Mesenchymal stem cell (in vitro differentiated cells and primary cell): ENCODE results near the gene DNAJC9.

Experiments
- DNase-seq: peaks from one replicate; pipeline ENCODE4 v3.0.0-alpha.2; 2013
- H2AFZ ChIP-seq: one replicate; pipeline ENCODE4 v1.6.1; 2013; ENCODE audit warnings: low read depth, mild to moderate bottlenecking, control low read depth, inconsistent platforms, low read length, moderate library complexity
- H2AK5ac ChIP-seq: 2 replicates; pipeline ENCODE4 v1.6.1; 2013; ENCODE audit warnings: low read length, moderate library complexity, mild to moderate bottlenecking, inconsistent platforms; ENCODE audit not compliant: severe bottlenecking
- H2BK120ac ChIP-seq: one replicate; pipeline ENCODE4 v1.6.1; 2013; ENCODE audit warnings: low read depth, mild to moderate bottlenecking, inconsistent platforms, low read length, moderate library complexity
- H2BK12ac ChIP-seq, 2 experiments: one replicate each; pipeline ENCODE4 v1.6.1; 2013; ENCODE audit warnings: inconsistent platforms in 2 of 2, low read length in 2 of 2, mild to moderate bottlenecking in 2 of 2, moderate library complexity in 2 of 2, control low read depth in 1 of 2
- H2BK15ac ChIP-seq: one replicate; pipeline ENCODE4 v1.6.1; 2013; ENCODE audit warnings: mild to moderate bottlenecking, low read depth, inconsistent platforms; ENCODE audit not compliant: poor library complexity, severe bottlenecking
- H2BK5ac ChIP-seq: 2 replicates; pipeline ENCODE4 v1.6.1; 2013; ENCODE audit warnings: low read depth, mild to moderate bottlenecking, low read length, control low read depth, inconsistent platforms; ENCODE audit not compliant: poor library complexity, severe bottlenecking
- H3K14ac ChIP-seq, 2 experiments: one replicate each; pipeline ENCODE4 v1.6.1; 2013; ENCODE audit warnings: inconsistent platforms in 2 of 2, low read length in 2 of 2, control low read depth in 1 of 2, mild to moderate bottlenecking in 1 of 2, moderate library complexity in 1 of 2
- H3K18ac ChIP-seq, 2 experiments: one replicate each; pipeline ENCODE4 v1.6.1; 2013; ENCODE audit warnings: inconsistent platforms in 2 of 2, low read length in 2 of 2, control low read depth in 1 of 2, low read depth in 1 of 2, mild to moderate bottlenecking in 1 of 2
- H3K23ac ChIP-seq, 2 experiments: one replicate each; pipeline ENCODE4 v1.6.1; 2013; ENCODE audit warnings: inconsistent platforms in 2 of 2, low read length in 2 of 2, mild to moderate bottlenecking in 2 of 2, moderate library complexity in 2 of 2, control low read depth in 1 of 2
- H3K27ac ChIP-seq: 2 replicates; pipeline ENCODE4 v1.5.1; 2013; ENCODE audit warnings: mild to moderate bottlenecking, moderate library complexity, low read length, control low read depth, inconsistent platforms; ENCODE audit not compliant: poor library complexity, severe bottlenecking
- H3K27me3 ChIP-seq, 2 experiments: 2 replicates each; pipeline versions ENCODE4 v1.6.1 to v1.7.0; 2013; ENCODE audit warnings: low read length in 2 of 2, mild to moderate bottlenecking in 2 of 2, moderate library complexity in 2 of 2, control low read depth in 1 of 2, inconsistent platforms in 1 of 2; ENCODE audit not compliant: control insufficient read depth in 1 of 2, insufficient read depth in 1 of 2
- H3K36me3 ChIP-seq, 2 experiments: 2 replicates each; pipeline versions ENCODE4 v1.6.1 to v1.7.0; 2013; ENCODE audit warnings: low read length in 2 of 2, control low read depth in 1 of 2, inconsistent platforms in 1 of 2, low read depth in 1 of 2, mild to moderate bottlenecking in 1 of 2; ENCODE audit not compliant: insufficient read depth in 2 of 2, control insufficient read depth in 1 of 2
- H3K4ac ChIP-seq, 2 experiments: one replicate each; pipeline ENCODE4 v1.6.1; 2013; ENCODE audit warnings: inconsistent platforms in 2 of 2, low read length in 2 of 2, mild to moderate bottlenecking in 2 of 2, moderate library complexity in 2 of 2, control low read depth in 1 of 2, low read depth in 1 of 2
- H3K4me1 ChIP-seq: 2 replicates; pipeline ENCODE4 v1.6.1; 2013; ENCODE audit warnings: low read depth, low read length, control low read depth; ENCODE audit not compliant: control insufficient read depth, insufficient read depth
- H3K4me2 ChIP-seq: 2 replicates; pipeline ENCODE4 v1.6.1; 2013; ENCODE audit warnings: low read length, mild to moderate bottlenecking, inconsistent platforms; ENCODE audit not compliant: poor library complexity, severe bottlenecking
- H3K4me3 ChIP-seq, 2 experiments: 2 replicates each; pipeline versions ENCODE4 v1.5.1 to v1.7.0; 2013; ENCODE audit warnings: low read length in 2 of 2, mild to moderate bottlenecking in 2 of 2, control low read depth in 1 of 2, low read depth in 1 of 2; ENCODE audit not compliant: insufficient read depth in 1 of 2
- H3K79me1 ChIP-seq: replicated peaks from 2 replicates; pipeline ENCODE4 v1.6.1; 2013; ENCODE audit warnings: mild to moderate bottlenecking, control low read depth, low read length, inconsistent platforms; ENCODE audit not compliant: poor library complexity, severe bottlenecking
- H3K9ac ChIP-seq: 2 replicates; pipeline ENCODE4 v1.7.0; 2013; ENCODE audit warnings: mild to moderate bottlenecking, low read length, moderate library complexity
- H3K9me3 ChIP-seq: 2 replicates; pipeline ENCODE4 v1.7.0; 2013; ENCODE audit warnings: mild to moderate bottlenecking, low read length; ENCODE audit not compliant: control insufficient read depth
- H4K8ac ChIP-seq: one replicate; pipeline ENCODE4 v1.6.1; 2013; ENCODE audit warnings: inconsistent platforms, mild to moderate bottlenecking, low read length, moderate library complexity
- H4K91ac ChIP-seq: one replicate; pipeline ENCODE4 v1.6.1; 2013; ENCODE audit warnings: mild to moderate bottlenecking, low read length, inconsistent platforms
- WGBS: methylation state at CpG from one replicate; pipeline ENCODE4 v1.1.7; 2013; ENCODE audit warnings: mixed read lengths; 5-methylcytosine and 5-hydroxymethylcytosine counted together

Gene DNAJC9

DNA sequence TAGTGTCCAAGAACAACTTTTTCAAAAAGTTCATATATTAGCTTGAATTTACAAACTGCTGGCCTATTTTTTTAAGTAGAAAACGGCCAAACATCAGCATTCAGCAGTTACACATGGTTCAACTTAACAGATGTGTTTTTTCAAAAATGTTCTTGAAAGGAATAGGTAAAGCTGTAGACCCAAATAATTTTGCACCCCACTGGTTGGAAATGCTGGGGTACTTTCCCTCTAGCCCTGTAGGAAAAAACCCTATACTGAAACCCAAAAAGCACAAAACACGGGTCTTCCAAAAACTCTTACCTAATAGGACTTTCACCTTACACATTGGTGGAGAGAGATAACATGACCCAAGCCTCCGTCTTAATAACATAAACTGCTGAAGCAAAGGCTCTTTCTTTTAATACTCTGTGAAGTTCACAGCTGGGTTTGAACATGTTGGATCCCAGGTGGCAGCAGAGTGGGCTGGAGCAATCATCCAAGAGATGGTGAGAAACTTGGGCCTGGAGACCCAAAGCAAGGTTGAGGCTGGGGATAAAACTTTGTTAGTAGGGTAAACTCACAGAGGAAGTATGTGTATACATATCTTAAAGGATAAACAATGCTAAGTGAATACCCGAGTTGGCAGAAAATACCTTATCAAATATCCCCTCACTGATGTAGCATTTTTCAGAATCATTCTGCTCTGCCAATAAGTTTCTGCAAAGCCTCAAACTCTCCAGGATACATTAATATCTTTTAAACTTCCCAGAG is 629 bp upstream of the DNAJC9 start:
- H3K4me1 ChIP-seq: peaks cover 12% of the 10 kb centered on the region
- no peak overlapping the region for H3K4ac ChIP-seq
- no peak overlapping the region for H2BK12ac ChIP-seq
- peak overlapping the region; percentile 96 for H3K9ac ChIP-seq
- H3K36me3 ChIP-seq: peaks cover 9 to 51% of the 10 kb centered on the region in 2 experiments
- H3K23ac ChIP-seq: no peak overlapping the region
- no peak overlapping the region for H2BK15ac ChIP-seq
- WGBS: 66% methylated on average over 3 of the region's 4 CpGs
- peak overlapping the region; percentile 37 for H2AK5ac ChIP-seq
- peak; percentile 20 for DNase-seq
- H3K27me3 ChIP-seq: no peaks in the 10 kb centered on the region
- no peak overlapping the region for H3K14ac ChIP-seq
- H3K18ac ChIP-seq: no peak overlapping the region
- H4K8ac ChIP-seq: no peak overlapping the region
- H3K4me3 ChIP-seq: peak overlapping the region in 1 of 2 experiments; percentile 91
- peaks cover 12% of the 10 kb centered on the region for H3K79me1 ChIP-seq
- H4K91ac ChIP-seq: no peak overlapping the region
- no peak overlapping the region for H2BK120ac ChIP-seq
- peak overlapping the region; percentile 90 for H3K4me2 ChIP-seq
- no peak overlapping the region for H2BK5ac ChIP-seq
- H3K27ac ChIP-seq: peak overlapping the region; percentile 64
- H3K9me3 ChIP-seq: no peaks in the 10 kb centered on the region
- no peak overlapping the region for H2AFZ ChIP-seq

DNA sequence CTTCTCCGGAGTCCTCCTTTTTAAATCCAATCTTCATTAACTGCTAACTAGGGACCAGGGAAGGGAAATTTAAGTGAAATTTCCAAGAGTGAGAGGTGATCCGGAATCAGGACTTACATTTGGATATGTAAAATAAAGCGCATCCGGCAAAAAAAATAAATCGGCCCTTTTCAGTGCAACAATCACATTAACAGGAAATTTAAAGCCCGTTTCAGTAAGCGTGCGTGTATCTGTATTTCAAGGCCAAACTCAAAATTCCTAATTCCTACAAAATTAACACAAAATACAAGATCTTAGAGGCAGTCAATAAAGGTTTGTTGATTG is 771 bp downstream of the DNAJC9 start:
- no peak overlapping the region for H3K18ac ChIP-seq
- WGBS: 0% methylated on average over 4 of the region's 8 CpGs
- peak overlapping the region; percentile 90 for H3K4me2 ChIP-seq
- no peak overlapping the region for H4K91ac ChIP-seq
- peaks cover 9 to 65% of the 10 kb centered on the region in 2 experiments for H3K36me3 ChIP-seq
- no peak overlapping the region for H2BK15ac ChIP-seq
- H2BK5ac ChIP-seq: no peak overlapping the region
- H2AK5ac ChIP-seq: no peak overlapping the region
- H2BK12ac ChIP-seq: no peak overlapping the region
- H3K23ac ChIP-seq: no peak overlapping the region
- peaks cover 6% of the 10 kb centered on the region for H3K4me1 ChIP-seq
- peak overlapping the region; percentile 96 for H3K9ac ChIP-seq
- no peak overlapping the region for H3K4ac ChIP-seq
- peaks cover 12% of the 10 kb centered on the region for H3K79me1 ChIP-seq
- no peak for DNase-seq
- no peaks in the 10 kb centered on the region for H3K27me3 ChIP-seq
- H2BK120ac ChIP-seq: no peak overlapping the region
- H3K27ac ChIP-seq: peak overlapping the region; percentile 70
- H3K4me3 ChIP-seq: peak overlapping the region in 1 of 2 experiments; percentile 91
- no peaks in the 10 kb centered on the region for H3K9me3 ChIP-seq
- H3K14ac ChIP-seq: peak overlapping the region in 1 of 2 experiments; percentile 86
- H4K8ac ChIP-seq: no peak overlapping the region
- no peak overlapping the region for H2AFZ ChIP-seq

DNA sequence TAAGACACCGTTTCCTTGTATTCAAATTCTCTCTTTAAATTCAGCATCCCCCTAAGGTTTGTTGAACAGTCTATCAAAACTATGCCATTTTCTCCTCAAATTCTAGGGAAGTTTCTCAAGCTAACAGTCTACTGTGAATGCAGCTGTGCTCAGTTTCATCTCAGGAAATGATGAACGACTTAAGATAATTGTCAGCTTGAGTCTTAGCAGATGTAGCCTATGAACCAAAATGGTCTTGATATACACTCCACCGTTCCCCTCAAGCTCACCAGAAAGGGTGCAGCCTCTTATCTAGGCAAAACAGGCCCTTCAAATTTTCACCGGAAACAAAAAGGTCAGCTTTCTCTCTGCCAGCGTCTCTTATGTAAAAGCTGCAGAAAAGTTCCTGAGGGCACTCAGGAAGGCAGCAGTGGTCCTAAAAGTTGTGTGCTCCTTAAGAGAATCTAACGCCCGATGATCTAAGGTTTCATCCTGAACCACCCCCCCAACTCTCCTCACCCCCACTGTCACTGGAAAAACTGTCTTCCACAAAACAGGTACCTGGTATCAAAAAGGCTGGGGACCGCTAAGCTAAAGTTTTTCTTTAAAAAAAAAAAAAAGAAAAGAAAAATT is 2.1 kb downstream of the DNAJC9 start:
- Histone ChIP-seq H2BK15ac (no peak overlapping the region), H4K8ac (no peak overlapping the region), H2BK5ac (no peak overlapping the region), H3K9me3 (no peaks in the 10 kb centered on the region), H3K27me3 (no peaks in the 10 kb centered on the region), H2AK5ac (no peak overlapping the region), H3K9ac (peak overlapping the region; percentile 96), H3K79me1 (peaks cover 14% of the 10 kb centered on the region), H3K4me3 (peak overlapping the region in 1 of 2 experiments; percentile 91), H3K4me1 (peaks cover 5% of the 10 kb centered on the region), H3K4me2 (peak overlapping the region; percentile 3), H4K91ac (no peak overlapping the region), H2BK120ac (no peak overlapping the region), H3K36me3 (peaks cover 10 to 66% of the 10 kb centered on the region in 2 experiments), H3K14ac (no peak overlapping the region), H3K18ac (no peak overlapping the region), H3K23ac (no peak overlapping the region), H2AFZ (no peak overlapping the region), H2BK12ac (no peak overlapping the region), H3K4ac (no peak overlapping the region), H3K27ac (no peak overlapping the region)
- DNase-seq: peak; percentile 14
- WGBS: 60% methylated on average over 8 of the region's 8 CpGs

GRCh38 chr10:73239908-73240307 is 7.1 kb downstream of the DNAJC9 start:
- no peaks in the 10 kb centered on the region for H3K27me3 ChIP-seq
- WGBS: 100% methylated on average over 2 of the region's 2 CpGs
- peaks cover 15% of the 10 kb centered on the region for H3K79me1 ChIP-seq
- peaks cover 3% of the 10 kb centered on the region for H3K4me1 ChIP-seq
- no peak overlapping the region for H2AFZ ChIP-seq
- H3K14ac ChIP-seq: no peak overlapping the region
- peaks cover 20 to 90% of the 10 kb centered on the region in 2 experiments for H3K36me3 ChIP-seq
- H4K91ac ChIP-seq: no peak overlapping the region
- no peak for DNase-seq
- no peak overlapping the region for H3K27ac ChIP-seq
- H2AK5ac ChIP-seq: no peak overlapping the region
- no peak overlapping the region for H2BK120ac ChIP-seq
- H3K4ac ChIP-seq: no peak overlapping the region
- H3K4me2 ChIP-seq: no peak overlapping the region
- H3K9me3 ChIP-seq: no peaks in the 10 kb centered on the region
- H3K9ac ChIP-seq: no peak overlapping the region
- no peak overlapping the region for H2BK5ac ChIP-seq
- no peak overlapping the region for H3K18ac ChIP-seq
- no peak overlapping the region for H3K4me3 ChIP-seq
- H2BK12ac ChIP-seq: no peak overlapping the region
- no peak overlapping the region for H3K23ac ChIP-seq
- no peak overlapping the region for H4K8ac ChIP-seq
- H2BK15ac ChIP-seq: no peak overlapping the region
